GM23338 (cell line): Measurements from ENCODE around the gene MRPS17. TPM values are rescaled to one million over a fixed set of nuclear protein-coding genes. Genes with fewer than 3 reads are reported as not detected.

ENCODE experiments used
- ATAC-seq: fragments of 200-7000 bp; cut with Tn5 transposase; 3 replicates; pipeline ENCODE4 v1.9.1; 2020
- DNase-seq: peaks from one replicate; pipeline ENCODE4 v3.0.0-alpha.2; 2015; ENCODE audit warnings: low spot score
- H2AFZ ChIP-seq: fragments of 200-600 bp; sonication (generic); 2 replicates; pipeline ENCODE4 v1.8.0; 2016; ENCODE audit warnings: antibody characterized with exemption, mild to moderate bottlenecking, moderate library complexity
- H3F3A ChIP-seq: fragments of 200-600 bp; sonication (generic); replicated peaks from 2 replicates; pipeline ENCODE4 v1.8.0; 2017; ENCODE audit warnings: antibody characterized with exemption, mixed run types, low read depth
- H3K27ac ChIP-seq: fragments of 200-600 bp; sonication (generic); 2 replicates; pipeline ENCODE4 v1.6.1; 2016; ENCODE audit warnings: low read depth
- H3K27me3 ChIP-seq: fragments of 200-600 bp; sonication (generic); 2 replicates; pipeline ENCODE4 v1.8.0; 2016; ENCODE audit warnings: mild to moderate bottlenecking, mixed run types, moderate library complexity; ENCODE audit not compliant: insufficient read depth
- H3K36me3 ChIP-seq: fragments of 200-600 bp; sonication (generic); 2 replicates; pipeline ENCODE4 v1.8.0; 2016; ENCODE audit warnings: mild to moderate bottlenecking; ENCODE audit not compliant: insufficient read depth
- H3K4me1 ChIP-seq: fragments of 200-600 bp; sonication (generic); 2 replicates; pipeline ENCODE4 v1.8.0; 2016; ENCODE audit warnings: mild to moderate bottlenecking, moderate library complexity; ENCODE audit not compliant: insufficient read depth
- H3K4me2 ChIP-seq: fragments of 200-600 bp; sonication (generic); 2 replicates; pipeline ENCODE4 v1.7.1; 2017; ENCODE audit warnings: mixed run types
- H3K4me3 ChIP-seq: fragments of 200-600 bp; sonication (generic); 2 replicates; pipeline ENCODE4 v1.6.1; 2016; ENCODE audit warnings: mixed run types
- H3K79me2 ChIP-seq: fragments of 200-600 bp; sonication (generic); replicated peaks from 2 replicates; pipeline ENCODE4 v1.8.0; 2017; ENCODE audit warnings: mild to moderate bottlenecking; ENCODE audit not compliant: insufficient read depth
- H3K9me2 ChIP-seq: fragments of 200-600 bp; sonication (generic); 2 replicates; pipeline ENCODE4 v1.8.0; 2017; ENCODE audit not compliant: insufficient read depth
- H4K20me1 ChIP-seq: fragments of 200-600 bp; sonication (generic); replicated peaks from 2 replicates; pipeline ENCODE4 v1.8.0; 2017; ENCODE audit warnings: mild to moderate bottlenecking; ENCODE audit not compliant: insufficient read depth
- H3K27ac Mint-ChIP-seq: 2 replicates; pipeline ENCODE4 v1.8.0; 2020; ENCODE audit warnings: inconsistent platforms, mild to moderate bottlenecking, moderate library complexity, mixed read lengths
- H3K27me3 Mint-ChIP-seq: 3 replicates; pipeline ENCODE4 v1.8.0; 2022; ENCODE audit warnings: low read depth, mild to moderate bottlenecking, moderate library complexity, mixed read lengths, inconsistent platforms; ENCODE audit not compliant: insufficient read depth, poor library complexity
- H3K36me3 Mint-ChIP-seq: 3 replicates; pipeline ENCODE4 v1.8.0; 2021; ENCODE audit warnings: low read depth, mild to moderate bottlenecking, inconsistent platforms, moderate library complexity, mixed read lengths
- H3K4me1 Mint-ChIP-seq: 3 replicates; pipeline ENCODE4 v1.8.0; 2020; ENCODE audit warnings: mild to moderate bottlenecking, inconsistent platforms, mixed read lengths
- H3K4me3 Mint-ChIP-seq: 3 replicates; pipeline ENCODE4 v1.8.0; 2021; ENCODE audit warnings: moderate library complexity, mild to moderate bottlenecking, inconsistent platforms, mixed read lengths
- H3K9me3 Mint-ChIP-seq: 3 replicates; pipeline ENCODE4 v1.8.0; 2020; ENCODE audit warnings: moderate library complexity, mild to moderate bottlenecking, inconsistent platforms, mixed read lengths
- CREB1 ChIP-seq: fragments of 250-450 bp; sonication (Bioruptor Pico); IDR thresholded peaks from 2 replicates; pipeline ENCODE4 v1.5.0; 2020; ENCODE audit warnings: low read depth, mild to moderate bottlenecking, moderate library complexity
- CTCF ChIP-seq, 2 experiments: fragments of 200-600 bp in 1 of 2; sonication (generic) in 1 of 2; conservative IDR thresholded peaks; 2 replicates each; pipeline versions ENCODE4 v1.5.1 to v1.6.1; 2016 to 2017; ENCODE audit warnings: antibody characterized with exemption in 2 of 2, low read depth in 2 of 2, mild to moderate bottlenecking in 2 of 2, moderate library complexity in 1 of 2
- ETS1 ChIP-seq: IDR thresholded peaks from 2 replicates; pipeline ENCODE4 v1.6.1; 2016; ENCODE audit warnings: antibody characterized with exemption
- EZH2 ChIP-seq: fragments of 200-600 bp; sonication (generic); IDR thresholded peaks from one replicate; pipeline ENCODE4 v1.8.0; 2017; ENCODE audit warnings: antibody characterized with exemption, mild to moderate bottlenecking, low read depth; ENCODE audit not compliant: unreplicated experiment
- EZH2phosphoT487 ChIP-seq: fragments of 200-600 bp; sonication (generic); IDR thresholded peaks from one replicate; pipeline ENCODE4 v1.8.1; 2018; ENCODE audit warnings: antibody characterized with exemption; ENCODE audit not compliant: unreplicated experiment
- JUNB ChIP-seq: IDR thresholded peaks from one replicate; pipeline ENCODE4 v1.6.1; 2016; ENCODE audit warnings: antibody characterized with exemption; ENCODE audit not compliant: unreplicated experiment
- NANOG ChIP-seq: IDR thresholded peaks from 2 replicates; pipeline ENCODE4 v1.6.1; 2016; ENCODE audit warnings: antibody characterized with exemption, borderline replicate concordance
- POLR2AphosphoS5 ChIP-seq: IDR thresholded peaks from 2 replicates; pipeline ENCODE4 v1.6.1; 2016; ENCODE audit warnings: antibody characterized with exemption, low read depth
- REST ChIP-seq: IDR thresholded peaks from one replicate; pipeline ENCODE4 v1.6.1; 2018; ENCODE audit warnings: antibody characterized with exemption; ENCODE audit not compliant: unreplicated experiment
- STAT1 ChIP-seq: IDR thresholded peaks from one replicate; pipeline ENCODE4 v1.6.1; 2016; ENCODE audit warnings: antibody characterized with exemption; ENCODE audit not compliant: unreplicated experiment
- ZNF114 ChIP-seq: fragments of 250-450 bp; sonication (Bioruptor Pico); IDR thresholded peaks from 2 replicates; pipeline ENCODE4 v1.5.0; 2020; ENCODE audit warnings: mild to moderate bottlenecking, moderate library complexity
- ZNF331 ChIP-seq: fragments of 250-450 bp; sonication (Bioruptor Pico); IDR thresholded peaks from 2 replicates; pipeline ENCODE4 v1.5.0; 2020; ENCODE audit warnings: low read depth, mild to moderate bottlenecking, moderate library complexity
- ZNF462 ChIP-seq: fragments of 250-450 bp; sonication (Bioruptor Pico); IDR thresholded peaks from 2 replicates; pipeline ENCODE4 v1.5.0; 2020; ENCODE audit warnings: mild to moderate bottlenecking, moderate library complexity
- polyA plus RNA-seq: library from polyadenylated mRNA; unstranded; fragments of >200 nt; fragmentation: Nextera tagmentation; extraction: Ambion mirVana; gene quantifications from 2 replicates; pipeline ENCODE4 v1.2.1, GENCODE V29; 2016
- total RNA-seq: library from RNA; depleted of rRNA; stranded (reverse); fragments of >200 nt; shearing (Covaris generic); gene quantifications from 2 replicates; pipeline ENCODE4 v1.2.3, GENCODE V29; 2014

The MRPS17 gene
- total and polyA plus RNA-seq, 2 experiments from 2014 or later: 14.6 to 100 TPM

- Mint-ChIP-seq H3K4me3 (no peak overlapping the region), H3K36me3 (peaks cover 45% of the 10 kb centered on the region), H3K27me3 (no peaks in the 10 kb centered on the region), H3K4me1 (peaks cover 3% of the 10 kb centered on the region; the same call in 1 of the 3 replicates), H3K27ac (no peak overlapping the region), H3K9me3 (no peaks in the 10 kb centered on the region)
- H3K79me2 ChIP-seq: peaks cover 18% of the 10 kb centered on the region
- no peaks in the 10 kb centered on the region; the same call in 1 of the 2 replicates for H4K20me1 ChIP-seq
- peaks cover 14% of the 10 kb centered on the region for H3K36me3 ChIP-seq
- H3F3A ChIP-seq: no peaks in the 10 kb centered on the region
- no peak overlapping the region for H3K4me2 ChIP-seq
- H2AFZ ChIP-seq: no peak overlapping the region
- DNase-seq (no peak), ATAC-seq (no peak)
- no peaks in the 10 kb centered on the region for H3K9me2 ChIP-seq
- no peak for TF ChIP-seq ETS1
- no peak for TF ChIP-seq POLR2AphosphoS5
- no peak for TF ChIP-seq EZH2phosphoT487
- no peak for TF ChIP-seq NANOG
- TF ChIP-seq EZH2: no peak
- no peak for TF ChIP-seq JUNB
- no peak for TF ChIP-seq STAT1
- no peak for TF ChIP-seq REST
- TF ChIP-seq ZNF114 (CRISPR knock-in tag): no peak
- no peak for TF ChIP-seq ZNF462 (CRISPR knock-in tag)
- TF ChIP-seq ZNF331 (CRISPR knock-in tag): no peak
- no peak for TF ChIP-seq CREB1
- no peak for TF ChIP-seq CTCF (conservative IDR thresholded peaks at IDR 0.05; ENCODE audit: low read depth in 2 of 2)
- no peak overlapping the region for H3K27ac ChIP-seq
- H3K4me3 ChIP-seq: no peak overlapping the region
- no peaks in the 10 kb centered on the region for H3K4me1 ChIP-seq
- no peaks in the 10 kb centered on the region for H3K27me3 ChIP-seq
Measured at GRCh38 chr7:55957190-55957589, 5.5 kb downstream of the MRPS17 start.
